NCI-H2171 treated with DMSO at 0.1 percent for 48 hours (cell line): ENCODE results near the gene SHISA7.

ENCODE experiments used
- DNase-seq: peaks from one replicate; lab custom pipeline; 2025; lab: John Stamatoyannopoulos, UW

Gene SHISA7

GRCh38 chr19:55387736-55388497 lies 55.2 kb downstream of the SHISA7 start:
- no peak for DNase-seq

GRCh38 chr19:55386493-55386971 lies 56.6 kb downstream of the SHISA7 start:
- DNase-seq: no peak

DNA sequence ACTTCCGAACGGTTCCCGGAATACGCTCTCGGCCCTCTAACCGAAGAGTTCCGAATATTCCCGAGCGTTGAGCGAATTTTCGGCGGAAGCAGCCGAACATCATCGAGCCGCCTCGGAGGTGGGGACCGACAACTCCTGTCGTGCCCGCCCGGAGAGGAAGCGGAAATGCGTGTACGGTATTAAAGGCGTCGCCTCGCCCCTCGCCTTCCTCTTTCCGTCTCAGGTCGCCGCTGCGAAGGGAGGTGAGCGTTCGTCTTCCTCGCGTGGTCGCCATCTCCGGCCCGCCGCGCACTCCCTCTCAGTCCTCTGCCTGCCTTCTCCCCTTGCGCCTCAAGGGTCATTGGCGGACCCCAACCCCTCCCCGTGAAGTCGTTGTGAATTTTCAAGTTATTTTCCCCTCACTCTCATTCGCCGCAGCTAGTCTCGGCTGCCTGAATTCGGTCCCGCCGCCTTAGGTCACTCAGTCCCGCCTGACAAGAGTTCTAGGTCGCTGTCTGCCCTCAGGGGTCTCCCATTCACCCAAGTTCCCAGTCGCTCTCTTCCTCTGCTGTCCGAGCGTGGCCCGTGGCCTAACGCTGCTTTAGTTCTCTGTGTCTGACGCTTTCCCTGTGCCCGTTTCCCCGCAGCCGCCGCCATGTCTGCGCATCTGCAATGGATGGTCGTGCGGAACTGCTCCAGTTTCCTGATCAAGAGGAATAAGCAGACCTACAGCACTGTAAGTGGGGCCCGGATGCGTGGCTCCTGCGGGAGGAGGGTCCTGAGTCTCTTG lies 57.2 kb downstream of the SHISA7 start, which contains the start of gene RPL28:
TSS of gene RPL28 (plus strand) at position 209 of the 769 bp plus-strand sequence. CDS start at position 635, 426 bp downstream.
- peak; percentile 97 for DNase-seq

- DNase-seq: peak; percentile 96
Measured at GRCh38 chr19:55384920-55385723, 58.0 kb downstream of the SHISA7 start.

- DNase-seq: peak; percentile 60
Measured at GRCh38 chr19:55384131-55384919, 58.8 kb downstream of the SHISA7 start, which contains the start of gene TMEM238. TMEM238 (minus strand) TSS chr19:55384292; CDS start chr19:55384259, 33 bp downstream.

GRCh38 chr19:55383279-55384130 lies 59.6 kb downstream of the SHISA7 start:
- peak; percentile 67 for DNase-seq

GRCh38 chr19:55382522-55383054 lies 60.5 kb downstream of the SHISA7 start:
- DNase-seq: no peak

DNA sequence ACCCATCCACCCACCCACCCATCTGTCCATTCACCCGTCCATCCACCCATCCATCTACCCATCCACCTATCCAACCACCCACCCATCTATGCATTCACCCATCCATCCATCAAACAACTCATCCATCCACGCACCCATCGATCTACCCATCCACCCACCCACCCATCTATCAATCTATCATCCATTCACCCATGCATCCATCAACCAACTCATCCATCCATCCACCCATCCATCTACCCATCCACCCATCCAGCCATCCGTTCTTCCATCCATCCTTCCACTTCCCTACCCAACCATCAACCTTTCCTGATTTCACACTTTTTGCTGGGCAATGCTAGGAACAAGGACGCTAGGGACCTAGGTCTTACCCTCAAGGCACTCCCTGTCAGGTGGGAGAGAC lies 61.1 kb downstream of the SHISA7 start:
- no peak for DNase-seq

GRCh38 chr19:55379174-55379573 lies 63.9 kb downstream of the SHISA7 start:
- no peak for DNase-seq
